ENCODE results near the gene ZIM2. TPM values are rescaled to one million over a fixed set of nuclear protein-coding genes. Genes with fewer than 3 reads are reported as not detected.

ZIM2 gene
- total RNA-seq, 1 experiment from 2014 or later, result not detected

DNA sequence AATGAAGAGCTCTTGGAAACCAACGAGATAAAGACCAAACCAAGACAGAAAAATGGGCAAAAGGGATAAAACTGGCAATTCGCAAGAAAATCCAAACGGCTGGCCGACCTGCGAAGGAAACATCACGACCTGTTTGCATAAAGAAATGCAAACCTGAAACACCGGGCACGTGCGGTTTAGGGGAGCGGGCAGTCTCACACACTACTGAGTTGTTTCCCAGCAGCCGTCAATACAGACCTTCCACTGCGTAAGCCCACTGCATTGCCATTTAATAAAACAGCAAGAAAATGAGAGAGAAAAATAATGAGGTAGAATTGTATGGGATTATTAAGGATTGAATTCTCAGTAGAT, 642 bp upstream of the ZIM2 start:
- H3K36me3 ChIP-seq (ENCODE audit: control insufficient read depth in 1 of 2, insufficient read depth in 2 of 2, low read length in 2 of 2), result no peaks in the 10 kb centered on the region
- H3K9ac ChIP-seq (ENCODE audit: low read length), result no peak overlapping the region
- peaks cover 5 to 16% of the 10 kb centered on the region in 2 experiments; a peak in 2 of 4 replicates for H3K9me3 ChIP-seq (ENCODE audit: control insufficient read depth in 1 of 2, insufficient read depth in 1 of 2, low read depth in 1 of 2, low read length in 2 of 2)
- no peak overlapping the region for H3K27ac ChIP-seq (ENCODE audit: low read depth, low read length)
- H4K20me1 ChIP-seq (ENCODE audit: insufficient read depth), result no peaks in the 10 kb centered on the region
- no peak for ATAC-seq
- H3K4me2 ChIP-seq (ENCODE audit: low read length), result no peak overlapping the region
- H2AFZ ChIP-seq (ENCODE audit: low read depth, low read length, poor library complexity, severe bottlenecking), result no peak overlapping the region
- RAD21 ChIA-PET (ENCODE audit: low non-redundant PET in 1 of 2, low total read pairs in 2 of 2, uncharacterized antibody in 2 of 2, unreplicated experiment in 2 of 2), result no interaction called here
- no peak for DNase-seq (ENCODE audit: low read depth, low spot score)
- no peak overlapping the region for H3K4me3 ChIP-seq (replicated peaks in 1 of 2; ENCODE audit: low read depth in 1 of 2, low read length in 2 of 2)
- intact Hi-C loops (cut with micrococcal nuclease), result no loop called here
- POLR2A ChIA-PET, result no interaction called here
- no TSS peak for BruUV-seq (replicated peaks)
- CTCF ChIA-PET, result no interaction called here
- TF ChIP-seq CBX3 (IDR thresholded peaks at IDR 0.05; ENCODE audit: low read depth) (no peak), POLR2A (IDR thresholded peaks at IDR 0.05; ENCODE audit: borderline replicate concordance, extremely low read depth, insufficient read depth, insufficient read length) (no peak), SRF (IDR thresholded peaks at IDR 0.05; ENCODE audit: low read depth) (no peak), JUND (IDR thresholded peaks at IDR 0.05) (no peak), TCF7L2 (IDR thresholded peaks at IDR 0.05; ENCODE audit: borderline replicate concordance, extremely low read depth, insufficient read depth, insufficient read length) (no peak), FOSL1 (IDR thresholded peaks at IDR 0.05; ENCODE audit: low read depth) (no peak), ELF1 (IDR thresholded peaks at IDR 0.05; ENCODE audit: borderline replicate concordance, low read depth) (no peak), ZNF274 (IDR thresholded peaks at IDR 0.05; ENCODE audit: low read depth, low read length) (no peak), EGR1 (IDR thresholded peaks at IDR 0.05; ENCODE audit: low read depth) (no peak), SIN3A (IDR thresholded peaks at IDR 0.05; ENCODE audit: low read depth) (no peak), ZFX (IDR thresholded peaks at IDR 0.05) (no peak), SP1 (IDR thresholded peaks at IDR 0.05; ENCODE audit: low read depth) (no peak), POLR2AphosphoS5 (IDR thresholded peaks at IDR 0.05; ENCODE audit: low read depth, low read length) (no peak)
- TF ChIP-seq, protein P1, sequence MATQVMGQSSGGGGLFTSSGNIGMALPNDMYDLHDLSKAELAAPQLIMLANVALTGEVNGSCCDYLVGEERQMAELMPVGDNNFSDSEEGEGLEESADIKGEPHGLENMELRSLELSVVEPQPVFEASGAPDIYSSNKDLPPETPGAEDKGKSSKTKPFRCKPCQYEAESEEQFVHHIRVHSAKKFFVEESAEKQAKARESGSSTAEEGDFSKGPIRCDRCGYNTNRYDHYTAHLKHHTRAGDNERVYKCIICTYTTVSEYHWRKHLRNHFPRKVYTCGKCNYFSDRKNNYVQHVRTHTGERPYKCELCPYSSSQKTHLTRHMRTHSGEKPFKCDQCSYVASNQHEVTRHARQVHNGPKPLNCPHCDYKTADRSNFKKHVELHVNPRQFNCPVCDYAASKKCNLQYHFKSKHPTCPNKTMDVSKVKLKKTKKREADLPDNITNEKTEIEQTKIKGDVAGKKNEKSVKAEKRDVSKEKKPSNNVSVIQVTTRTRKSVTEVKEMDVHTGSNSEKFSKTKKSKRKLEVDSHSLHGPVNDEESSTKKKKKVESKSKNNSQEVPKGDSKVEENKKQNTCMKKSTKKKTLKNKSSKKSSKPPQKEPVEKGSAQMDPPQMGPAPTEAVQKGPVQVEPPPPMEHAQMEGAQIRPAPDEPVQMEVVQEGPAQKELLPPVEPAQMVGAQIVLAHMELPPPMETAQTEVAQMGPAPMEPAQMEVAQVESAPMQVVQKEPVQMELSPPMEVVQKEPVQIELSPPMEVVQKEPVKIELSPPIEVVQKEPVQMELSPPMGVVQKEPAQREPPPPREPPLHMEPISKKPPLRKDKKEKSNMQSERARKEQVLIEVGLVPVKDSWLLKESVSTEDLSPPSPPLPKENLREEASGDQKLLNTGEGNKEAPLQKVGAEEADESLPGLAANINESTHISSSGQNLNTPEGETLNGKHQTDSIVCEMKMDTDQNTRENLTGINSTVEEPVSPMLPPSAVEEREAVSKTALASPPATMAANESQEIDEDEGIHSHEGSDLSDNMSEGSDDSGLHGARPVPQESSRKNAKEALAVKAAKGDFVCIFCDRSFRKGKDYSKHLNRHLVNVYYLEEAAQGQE (IDR thresholded peaks at IDR 0.05; ENCODE audit: low read depth), result no peak
- TF ChIP-seq, protein P2, sequence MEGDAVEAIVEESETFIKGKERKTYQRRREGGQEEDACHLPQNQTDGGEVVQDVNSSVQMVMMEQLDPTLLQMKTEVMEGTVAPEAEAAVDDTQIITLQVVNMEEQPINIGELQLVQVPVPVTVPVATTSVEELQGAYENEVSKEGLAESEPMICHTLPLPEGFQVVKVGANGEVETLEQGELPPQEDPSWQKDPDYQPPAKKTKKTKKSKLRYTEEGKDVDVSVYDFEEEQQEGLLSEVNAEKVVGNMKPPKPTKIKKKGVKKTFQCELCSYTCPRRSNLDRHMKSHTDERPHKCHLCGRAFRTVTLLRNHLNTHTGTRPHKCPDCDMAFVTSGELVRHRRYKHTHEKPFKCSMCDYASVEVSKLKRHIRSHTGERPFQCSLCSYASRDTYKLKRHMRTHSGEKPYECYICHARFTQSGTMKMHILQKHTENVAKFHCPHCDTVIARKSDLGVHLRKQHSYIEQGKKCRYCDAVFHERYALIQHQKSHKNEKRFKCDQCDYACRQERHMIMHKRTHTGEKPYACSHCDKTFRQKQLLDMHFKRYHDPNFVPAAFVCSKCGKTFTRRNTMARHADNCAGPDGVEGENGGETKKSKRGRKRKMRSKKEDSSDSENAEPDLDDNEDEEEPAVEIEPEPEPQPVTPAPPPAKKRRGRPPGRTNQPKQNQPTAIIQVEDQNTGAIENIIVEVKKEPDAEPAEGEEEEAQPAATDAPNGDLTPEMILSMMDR (IDR thresholded peaks at IDR 0.05 in 2 of 3, conservative IDR thresholded peaks at IDR 0.05 in 1 of 3; ENCODE audit: borderline replicate concordance in 1 of 3, insufficient read depth in 1 of 3, low read depth in 2 of 3, low read length in 2 of 3), result no peak
- TF ChIP-seq, protein P3, sequence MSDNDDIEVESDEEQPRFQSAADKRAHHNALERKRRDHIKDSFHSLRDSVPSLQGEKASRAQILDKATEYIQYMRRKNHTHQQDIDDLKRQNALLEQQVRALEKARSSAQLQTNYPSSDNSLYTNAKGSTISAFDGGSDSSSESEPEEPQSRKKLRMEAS (IDR thresholded peaks at IDR 0.05), result no peak
- TF ChIP-seq, protein P4, sequence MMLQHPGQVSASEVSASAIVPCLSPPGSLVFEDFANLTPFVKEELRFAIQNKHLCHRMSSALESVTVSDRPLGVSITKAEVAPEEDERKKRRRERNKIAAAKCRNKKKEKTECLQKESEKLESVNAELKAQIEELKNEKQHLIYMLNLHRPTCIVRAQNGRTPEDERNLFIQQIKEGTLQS (IDR thresholded peaks at IDR 0.05), result no peak
- no peaks in the 10 kb centered on the region for H3K4me1 ChIP-seq (ENCODE audit: control insufficient read depth in 1 of 2, insufficient read depth in 2 of 2, low read length in 2 of 2)
- H3K27me3 ChIP-seq (ENCODE audit: insufficient read depth, low read length), result no peaks in the 10 kb centered on the region
- no peaks in the 10 kb centered on the region for H3K9me2 ChIP-seq (ENCODE audit: insufficient read depth)
- H3K79me2 ChIP-seq (ENCODE audit: insufficient read depth, low read length), result no peaks in the 10 kb centered on the region
